ENCODE data around the gene SPRR1B.
"Not testable (repeated sequence)": the region's sequence is repeated elsewhere in the genome, so short reads cannot be mapped to it uniquely, and the experiment has no call there.

SPRR1B gene

GRCh38 chr1:153032677-153033308 is 1.8 kb downstream of the SPRR1B start:
- peak; percentile 89 for TF ChIP-seq CTCF (IDR thresholded peaks at IDR 0.05; ENCODE audit: poor library complexity, severe bottlenecking)
- no peaks in the 10 kb centered on the region for H3K36me3 ChIP-seq (ENCODE audit: low read depth)
- H3K27me3 ChIP-seq (ENCODE audit: insufficient read depth, poor library complexity, severe bottlenecking): no peaks in the 10 kb centered on the region
- DNase-seq (ENCODE audit: low spot score) (peak; percentile 89), ATAC-seq (ENCODE audit: low read depth) (peak; percentile 96)
- no peak overlapping the region for H3K4me3 ChIP-seq (ENCODE audit: severe bottlenecking)
- peaks cover 36% of the 10 kb centered on the region for H3K4me1 ChIP-seq (ENCODE audit: insufficient read depth, poor library complexity, severe bottlenecking)
- peaks cover 2% of the 10 kb centered on the region for H3K9me3 ChIP-seq (ENCODE audit: severe bottlenecking)
- peak overlapping the region; percentile 84 for H3K27ac ChIP-seq (ENCODE audit: poor library complexity, severe bottlenecking)

GRCh38 chr1:153035211-153035610 is 4.2 kb downstream of the SPRR1B start:
- Histone ChIP-seq H3K36me3 (ENCODE audit: low read depth) (no peaks in the 10 kb centered on the region), H3K4me1 (ENCODE audit: insufficient read depth, poor library complexity, severe bottlenecking) (peaks cover 36% of the 10 kb centered on the region), H3K27ac (ENCODE audit: poor library complexity, severe bottlenecking) (no peak overlapping the region), H3K4me3 (ENCODE audit: severe bottlenecking) (no peak overlapping the region), H3K27me3 (ENCODE audit: insufficient read depth, poor library complexity, severe bottlenecking) (no peaks in the 10 kb centered on the region), H3K9me3 (ENCODE audit: severe bottlenecking) (peaks cover 2% of the 10 kb centered on the region)
- TF ChIP-seq CTCF (IDR thresholded peaks at IDR 0.05; ENCODE audit: poor library complexity, severe bottlenecking): no peak
- no peak for DNase-seq (ENCODE audit: low spot score)
- no peak for ATAC-seq (ENCODE audit: low read depth)

- Histone ChIP-seq H3K27ac (ENCODE audit: poor library complexity, severe bottlenecking) (peak within 1 kb of the TSS; percentile 6), H3K36me3 (ENCODE audit: low read depth) (no peaks in the 10 kb centered on the region), H3K4me3 (ENCODE audit: severe bottlenecking) (no peak within 1 kb of the TSS), H3K9me3 (ENCODE audit: severe bottlenecking) (peaks cover 2% of the 10 kb centered on the region), H3K27me3 (ENCODE audit: insufficient read depth, poor library complexity, severe bottlenecking) (no peaks in the 10 kb centered on the region), H3K4me1 (ENCODE audit: insufficient read depth, poor library complexity, severe bottlenecking) (peaks cover 11% of the 10 kb centered on the region)
- peak; percentile 38; the same call in 2 of the 3 replicates for ATAC-seq (ENCODE audit: low read depth)
- no peak for DNase-seq (ENCODE audit: low spot score)
- no peak for TF ChIP-seq CTCF (IDR thresholded peaks at IDR 0.05; ENCODE audit: poor library complexity, severe bottlenecking)
Measured at GRCh38 chr1:153040950-153041631, 10.1 kb downstream of the SPRR1B start, which contains the start of gene SPRR2D. TSS of gene SPRR2D (minus strand) at chr1:153041120. CDS start at chr1:153040346, 774 bp downstream.

- no peak overlapping the region for H3K4me3 ChIP-seq (ENCODE audit: severe bottlenecking)
- H3K36me3 ChIP-seq (ENCODE audit: low read depth): no peaks in the 10 kb centered on the region
- no peaks in the 10 kb centered on the region for H3K9me3 ChIP-seq (ENCODE audit: severe bottlenecking)
- H3K27me3 ChIP-seq (ENCODE audit: insufficient read depth, poor library complexity, severe bottlenecking): no peaks in the 10 kb centered on the region
- no peak for DNase-seq (ENCODE audit: low spot score)
- no peak for ATAC-seq (ENCODE audit: low read depth)
- no peak overlapping the region for H3K27ac ChIP-seq (ENCODE audit: poor library complexity, severe bottlenecking)
- no peak for TF ChIP-seq CTCF (IDR thresholded peaks at IDR 0.05; ENCODE audit: poor library complexity, severe bottlenecking)
- peaks cover 15% of the 10 kb centered on the region for H3K4me1 ChIP-seq (ENCODE audit: insufficient read depth, poor library complexity, severe bottlenecking)
Measured at GRCh38 chr1:153049211-153049610, 18.2 kb downstream of the SPRR1B start.

GRCh38 chr1:153056111-153056510 is 25.1 kb downstream of the SPRR1B start:
- H3K4me1 ChIP-seq (ENCODE audit: insufficient read depth, poor library complexity, severe bottlenecking); ATAC-seq (ENCODE audit: low read depth); H3K27ac ChIP-seq (ENCODE audit: poor library complexity, severe bottlenecking); DNase-seq (ENCODE audit: low spot score); H3K4me3 ChIP-seq (ENCODE audit: severe bottlenecking); H3K36me3 ChIP-seq (ENCODE audit: low read depth); H3K27me3 ChIP-seq (ENCODE audit: insufficient read depth, poor library complexity, severe bottlenecking); H3K9me3 ChIP-seq (ENCODE audit: severe bottlenecking): not testable (repeated sequence)
